GM18873 (cell line): ENCODE measurements around the gene BLOC1S5.
"Not testable (repeated sequence)": the region's sequence is repeated elsewhere in the genome, so short reads cannot be mapped to it uniquely, and the experiment has no call there.

Experiments used
- ATAC-seq: cut with Tn5 transposase; IDR thresholded peaks from one replicate; pipeline ENCODE4 v1.9.1; 2021; ENCODE audit warnings: mild to moderate bottlenecking, moderate library complexity, moderate number of reproducible peaks; ENCODE audit not compliant: unreplicated experiment, low FRiP score

BLOC1S5 gene

GRCh38 chr6:7999201-7999600 lies 65.0 kb downstream of the BLOC1S5 start:
- no peak for ATAC-seq

- no peak for ATAC-seq
Measured at GRCh38 chr6:7998103-7998725, 66.0 kb downstream of the BLOC1S5 start.

GRCh38 chr6:7997286-7997685 lies 66.9 kb downstream of the BLOC1S5 start:
- ATAC-seq: no peak

DNA sequence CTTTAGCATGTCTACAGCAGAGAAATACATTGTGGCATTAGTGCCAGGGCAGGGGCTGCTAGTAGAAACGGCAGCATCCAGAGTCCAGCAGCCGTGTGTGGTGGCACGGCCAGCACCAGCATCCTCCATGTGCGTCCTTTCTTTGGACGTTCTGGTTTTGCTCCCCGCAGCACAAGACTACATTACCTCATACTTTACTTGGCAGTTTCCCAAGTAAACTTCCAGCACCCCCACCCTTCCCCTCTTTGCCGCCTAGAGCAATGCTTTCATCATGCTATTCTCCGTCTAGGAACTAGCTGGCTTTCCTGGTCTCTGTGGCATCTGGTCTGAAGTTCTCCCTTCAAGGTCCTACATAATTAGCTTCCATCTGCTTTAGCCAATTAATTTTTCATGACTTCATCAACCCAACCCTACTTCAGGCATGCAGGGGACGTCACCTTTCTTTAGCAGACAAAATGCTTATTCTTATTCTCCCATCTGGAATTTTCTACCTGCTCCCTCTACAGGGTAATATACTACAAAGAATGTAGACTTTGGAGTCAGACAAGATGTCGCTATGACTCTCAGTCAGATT lies 67.6 kb downstream of the BLOC1S5 start:
- ATAC-seq: no peak

DNA sequence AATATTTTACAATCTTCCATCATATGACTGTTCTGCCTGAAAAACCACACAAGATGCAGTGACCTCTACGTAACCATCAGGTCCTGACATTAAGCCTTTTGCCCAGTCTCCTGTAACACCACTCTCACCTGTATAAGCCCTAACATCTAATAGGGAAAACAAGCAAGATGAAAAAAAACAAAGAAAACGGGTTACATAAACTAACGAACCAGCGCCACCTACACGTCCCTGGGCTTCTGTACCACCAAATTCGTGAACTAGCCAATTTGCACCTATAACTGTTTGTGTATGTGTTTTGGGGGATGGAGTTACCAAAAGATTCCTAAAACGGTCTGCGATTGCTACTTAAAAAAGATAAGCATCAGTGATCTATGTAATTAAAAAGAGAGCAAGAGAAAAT lies 70.2 kb downstream of the BLOC1S5 start:
- no peak for ATAC-seq

DNA sequence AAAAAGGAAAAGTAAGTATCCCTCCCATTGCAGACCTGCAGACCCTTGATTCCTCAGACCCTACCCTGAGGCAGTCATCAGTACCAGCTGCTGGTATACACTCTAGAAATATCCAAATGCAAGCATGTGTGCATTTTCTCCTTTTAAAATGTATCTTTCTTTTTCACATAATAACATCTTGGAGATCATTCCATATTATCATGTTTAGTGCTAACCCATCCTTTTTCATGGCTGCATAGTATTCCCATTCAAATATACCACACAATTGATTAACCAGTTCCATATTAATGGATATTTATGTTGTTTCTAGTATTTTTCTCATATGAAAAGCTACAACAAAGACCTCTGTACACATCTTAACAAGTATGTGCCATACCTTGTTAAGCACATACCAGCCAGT lies 70.8 kb downstream of the BLOC1S5 start:
- no peak for ATAC-seq

DNA sequence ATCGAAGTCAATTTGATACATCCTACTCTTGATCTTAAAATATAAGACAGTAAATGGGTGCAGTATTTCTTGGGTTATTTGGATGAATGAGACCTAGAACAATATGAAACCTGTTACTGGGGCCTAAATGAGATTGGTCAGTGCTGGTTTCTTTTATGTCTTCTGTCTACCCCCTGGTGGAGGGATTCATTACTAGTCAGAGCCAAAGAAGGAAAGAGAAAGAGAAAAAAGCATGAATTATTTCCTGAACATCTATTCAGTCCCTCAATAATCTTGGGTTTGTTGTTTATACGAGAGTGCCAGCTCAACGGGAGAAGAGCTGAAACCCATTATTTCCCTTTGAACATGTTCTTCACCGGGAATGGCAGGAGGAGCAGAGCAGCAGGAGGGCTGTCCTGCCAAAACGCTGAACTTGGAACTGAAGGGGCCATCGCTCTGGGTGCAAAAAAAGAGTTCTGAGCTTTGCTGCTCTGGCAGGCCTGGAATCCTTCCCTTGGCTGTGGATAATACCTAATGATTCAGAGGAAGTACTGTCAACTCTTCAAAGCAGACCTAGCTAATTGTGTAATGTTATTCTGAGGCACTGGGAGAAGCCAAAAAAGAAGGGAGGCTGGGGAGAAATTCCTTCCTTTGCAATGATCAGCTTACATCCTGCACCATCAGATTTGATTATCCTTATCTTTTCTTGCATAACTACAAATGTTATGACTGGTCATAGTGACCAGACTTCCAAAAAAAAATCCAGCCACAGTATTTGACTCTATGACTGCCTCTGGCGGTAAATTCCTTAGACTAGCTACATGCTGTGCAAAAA lies 72.0 kb downstream of the BLOC1S5 start:
- ATAC-seq: no peak

GRCh38 chr6:7991536-7991935 lies 72.7 kb downstream of the BLOC1S5 start:
- no peak for ATAC-seq

DNA sequence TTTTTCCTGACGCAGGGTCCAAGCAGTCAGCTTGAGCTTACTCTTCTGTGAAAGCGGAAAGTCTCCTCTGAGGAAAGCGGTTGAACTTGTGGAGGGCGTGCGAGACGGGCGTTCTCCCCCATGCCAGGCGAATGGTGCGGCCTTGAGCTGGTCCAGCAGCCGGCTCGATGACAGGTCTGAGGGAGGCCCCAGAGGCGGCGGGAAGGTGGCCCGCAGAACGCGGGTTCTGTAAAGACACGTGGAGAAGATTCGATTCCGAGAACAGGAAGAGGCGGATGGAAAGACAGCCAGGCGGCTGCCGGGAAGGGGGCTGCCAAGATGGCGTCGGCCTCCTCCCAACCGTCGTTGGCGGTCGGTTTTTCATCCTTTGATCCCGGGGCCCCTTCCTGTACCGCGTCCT lies 78.0 kb downstream of the BLOC1S5 start:
- no peak for ATAC-seq

- ATAC-seq: not testable (repeated sequence)
Measured at GRCh38 chr6:7983967-7984366, 80.2 kb downstream of the BLOC1S5 start.

DNA sequence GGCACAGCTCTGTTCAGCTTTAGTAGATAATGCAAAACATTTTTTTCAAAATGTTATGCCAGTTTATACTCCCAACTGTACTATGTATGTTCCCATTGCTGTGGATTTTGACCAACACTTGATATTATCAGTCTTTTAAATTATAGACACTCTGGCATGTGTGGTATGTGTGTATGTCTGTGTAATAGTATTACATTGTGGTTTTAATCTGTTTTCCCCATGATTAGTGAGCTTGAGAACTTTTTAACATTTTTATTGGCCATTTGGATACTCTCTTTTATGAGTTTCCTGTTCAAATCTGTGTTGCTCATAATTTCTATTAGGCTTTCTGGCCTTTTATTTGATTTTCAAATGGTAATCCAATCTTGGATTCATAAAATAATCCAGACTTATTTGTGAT lies 84.4 kb downstream of the BLOC1S5 start:
- no peak for ATAC-seq

- no peak for ATAC-seq
Measured at GRCh38 chr6:7978736-7979135, 85.5 kb downstream of the BLOC1S5 start.

- ATAC-seq: no peak
Measured at GRCh38 chr6:7976485-7977056, 87.6 kb downstream of the BLOC1S5 start.

GRCh38 chr6:7975764-7976146 lies 88.4 kb downstream of the BLOC1S5 start:
- ATAC-seq: no peak

GRCh38 chr6:7974938-7975763 lies 89.0 kb downstream of the BLOC1S5 start:
- ATAC-seq: no peak

- no peak for ATAC-seq
Measured at GRCh38 chr6:7974565-7974937, 89.6 kb downstream of the BLOC1S5 start.

GRCh38 chr6:7973584-7973983 lies 90.6 kb downstream of the BLOC1S5 start:
- ATAC-seq: no peak

DNA sequence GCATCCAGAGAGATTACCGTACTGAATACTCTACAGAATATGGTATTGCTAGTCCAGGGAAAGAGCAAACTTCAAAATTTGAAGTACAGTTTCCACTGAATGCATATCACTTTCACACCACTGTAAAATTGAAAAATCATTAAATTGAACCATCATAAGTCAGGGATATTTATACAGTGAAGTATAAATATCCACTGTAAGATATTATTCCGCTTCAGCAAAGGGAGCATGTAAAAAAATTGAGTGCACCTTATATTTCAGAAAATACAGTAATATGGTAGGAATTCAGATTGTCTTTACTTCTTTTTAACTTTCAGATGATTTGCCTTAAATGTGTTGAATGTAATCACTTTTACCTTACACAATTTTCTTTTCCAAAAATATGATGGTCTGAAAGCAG lies 92.7 kb downstream of the BLOC1S5 start:
- ATAC-seq: no peak

DNA sequence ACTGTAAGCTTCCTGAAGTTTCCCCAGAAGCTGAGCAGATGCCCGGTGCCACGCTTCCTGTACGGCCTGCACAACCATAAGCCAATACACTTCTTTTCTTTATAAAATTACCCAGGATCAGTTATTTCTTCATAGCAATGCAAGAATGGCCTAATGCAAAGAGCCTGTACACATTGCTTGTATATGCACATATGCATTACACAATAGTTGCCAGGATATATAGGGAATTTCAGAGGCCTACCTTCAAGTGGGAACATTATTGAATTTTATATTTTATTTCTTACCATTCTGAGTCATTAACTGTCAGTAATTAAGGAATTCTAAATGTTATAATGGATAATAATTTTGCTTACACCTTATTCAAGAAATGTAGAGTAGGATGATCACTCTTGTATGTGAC lies 93.6 kb downstream of the BLOC1S5 start:
- no peak for ATAC-seq
